ENCODE measurements around the gene FOXJ1. TPM values are rescaled to one million over a fixed set of nuclear protein-coding genes. Genes with fewer than 3 reads are reported as not detected.
A peak's percentile ranks its signal among the peaks of the same experiment; 100 is the strongest.

The FOXJ1 gene
- total and polyA plus RNA-seq, 2 of the 13 experiments (the other 11 are each of a cell fraction or from before 2014, with no cell fraction given) = 0.98 to 1.6 TPM

GRCh38 chr17:76132574-76133338 lies 8.3 kb downstream of the FOXJ1 start (continued):
- TF ChIP-seq GRHL1 (CRISPR knock-in tag; conservative IDR thresholded peaks at IDR 0.05) (no peak), ZNF44 (CRISPR knock-in tag; IDR thresholded peaks at IDR 0.05) (no peak), SYNCRIP (IDR thresholded peaks at IDR 0.05; ENCODE audit: insufficient read depth, low read depth, low read length) (no peak), ZNF512 (CRISPR knock-in tag; IDR thresholded peaks at IDR 0.05) (no peak), ZNF510 (CRISPR knock-in tag; IDR thresholded peaks at IDR 0.05; ENCODE audit: low read depth) (no peak), IRF2 (CRISPR knock-in tag; IDR thresholded peaks at IDR 0.05) (no peak; the same call in 1 of the 2 replicates), MTA1 (CRISPR knock-in tag; IDR thresholded peaks at IDR 0.05; ENCODE audit: borderline replicate concordance) (peak; percentile 79), CBFB (CRISPR knock-in tag; IDR thresholded peaks at IDR 0.05) (no peak), ZXDC (CRISPR knock-in tag; IDR thresholded peaks at IDR 0.05) (no peak), SUZ12 (IDR thresholded peaks at IDR 0.05; ENCODE audit: low read depth, low read length) (no peak), ZNF678 (CRISPR knock-in tag; IDR thresholded peaks at IDR 0.05) (no peak), GATA4 (IDR thresholded peaks at IDR 0.05; ENCODE audit: borderline replicate concordance, low read depth) (no peak; the same call in 1 of the 2 replicates), ZNF704 (CRISPR knock-in tag; IDR thresholded peaks at IDR 0.05; ENCODE audit: borderline replicate concordance) (peak; percentile 21; the same call in 1 of the 2 replicates), SAP130 (CRISPR knock-in tag; IDR thresholded peaks at IDR 0.05; ENCODE audit: low read depth) (peak; percentile 84), ZNF749 (CRISPR knock-in tag; IDR thresholded peaks at IDR 0.05; ENCODE audit: borderline replicate concordance) (no peak), ETV6 (CRISPR knock-in tag; conservative IDR thresholded peaks at IDR 0.05) (no peak), SOX6 (IDR thresholded peaks at IDR 0.05) (no peak), SOX6 (CRISPR knock-in tag; IDR thresholded peaks at IDR 0.05) (peak; percentile 67), IKZF4 (CRISPR knock-in tag; IDR thresholded peaks at IDR 0.05; ENCODE audit: borderline replicate concordance, low read depth, not compliant biosample characterization) (no peak), ZEB1 (IDR thresholded peaks at IDR 0.05; ENCODE audit: insufficient replicate concordance, low read depth) (peak; percentile 100), CENPX (CRISPR knock-in tag; IDR thresholded peaks at IDR 0.05) (no peak), NR0B2 (CRISPR knock-in tag; IDR thresholded peaks at IDR 0.05) (no peak)
